ENCODE measurements around the gene VSIR. TPM values are rescaled to one million over a fixed set of nuclear protein-coding genes. Genes with fewer than 3 reads are reported as not detected.

VSIR gene
- total and polyA plus RNA-seq, 9 of the 15 experiments (the other 6 are each of a cell fraction or from before 2014, with no cell fraction given): 0.14 to 20.5 (median 9.3) TPM

DNA sequence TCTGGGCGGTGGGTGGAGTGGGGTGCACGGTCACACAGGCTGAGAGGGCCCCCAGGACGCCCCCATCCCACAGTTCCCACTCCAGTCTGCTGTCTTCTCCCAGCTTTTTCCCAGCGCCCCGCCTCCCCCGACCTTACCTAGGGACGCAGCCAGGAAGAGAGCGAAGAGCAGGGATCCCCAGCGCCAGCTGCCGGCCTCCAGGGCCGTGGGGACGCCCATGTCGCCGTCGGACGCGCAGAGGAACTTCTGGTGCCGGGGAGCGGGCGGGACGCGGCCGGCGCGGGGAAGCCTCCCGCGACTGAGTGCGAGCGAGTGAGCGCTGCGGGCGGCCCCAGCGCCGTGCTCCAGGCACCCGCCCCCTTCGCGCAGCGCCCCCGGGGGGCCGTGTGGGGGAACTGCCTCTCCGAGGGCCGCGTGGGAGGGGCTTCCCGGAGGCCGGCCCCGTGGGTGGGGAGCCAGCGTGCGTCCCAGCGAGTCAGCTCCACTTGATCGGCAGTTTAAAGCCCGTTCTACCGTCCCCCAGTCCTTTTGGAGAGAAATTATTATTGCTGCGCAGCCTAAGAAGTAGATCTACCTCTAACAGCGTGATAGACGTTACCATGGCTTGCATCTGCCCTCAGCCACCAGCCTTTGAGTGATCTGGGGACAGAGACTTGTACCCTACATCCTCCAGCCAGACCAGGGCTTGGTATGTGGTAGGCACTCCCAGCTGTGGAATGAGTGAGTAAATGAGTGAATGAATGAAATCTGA is at the start of gene VSIR (continued):
- peak; percentile 84; the same call in 1 of the 2 replicates for TF ChIP-seq ZBTB9 (CRISPR knock-in tag; IDR thresholded peaks at IDR 0.05)
- peak; percentile 57 for TF ChIP-seq RBM22 (IDR thresholded peaks at IDR 0.05; ENCODE audit: low read depth, low read length, poor library complexity, severe bottlenecking)
- TF ChIP-seq E2F6 (IDR thresholded peaks at IDR 0.05; ENCODE audit: borderline replicate concordance in 1 of 2, extremely low read depth in 1 of 2, insufficient read depth in 1 of 2, insufficient read length in 1 of 2, low read depth in 1 of 2, low read length in 1 of 2, poor library complexity in 1 of 2, severe bottlenecking in 1 of 2): peak in 1 of 2 experiments; percentile 76
- peak; percentile 68; the same call in 1 of the 2 replicates for TF ChIP-seq TARDBP (IDR thresholded peaks at IDR 0.05)
- peak; percentile 91 for TF ChIP-seq PHF8 (IDR thresholded peaks at IDR 0.05; ENCODE audit: borderline replicate concordance, low read length)
- TF ChIP-seq, protein P1, sequence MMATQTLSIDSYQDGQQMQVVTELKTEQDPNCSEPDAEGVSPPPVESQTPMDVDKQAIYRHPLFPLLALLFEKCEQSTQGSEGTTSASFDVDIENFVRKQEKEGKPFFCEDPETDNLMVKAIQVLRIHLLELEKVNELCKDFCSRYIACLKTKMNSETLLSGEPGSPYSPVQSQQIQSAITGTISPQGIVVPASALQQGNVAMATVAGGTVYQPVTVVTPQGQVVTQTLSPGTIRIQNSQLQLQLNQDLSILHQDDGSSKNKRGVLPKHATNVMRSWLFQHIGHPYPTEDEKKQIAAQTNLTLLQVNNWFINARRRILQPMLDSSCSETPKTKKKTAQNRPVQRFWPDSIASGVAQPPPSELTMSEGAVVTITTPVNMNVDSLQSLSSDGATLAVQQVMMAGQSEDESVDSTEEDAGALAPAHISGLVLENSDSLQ (IDR thresholded peaks at IDR 0.05): peak; percentile 44; the same call in 1 of the 2 replicates
- peak; percentile 75 for TF ChIP-seq GABPB1 (CRISPR knock-in tag; IDR thresholded peaks at IDR 0.05)
- TF ChIP-seq ARID2 (IDR thresholded peaks at IDR 0.05): no peak
- no peak for TF ChIP-seq ZNF644 (tag; IDR thresholded peaks at IDR 0.05; ENCODE audit: low read depth)
- peak; percentile 90 for TF ChIP-seq RBFOX2 (IDR thresholded peaks at IDR 0.05; ENCODE audit: low read depth, low read length)
- peak; percentile 42 for TF ChIP-seq HNRNPLL (IDR thresholded peaks at IDR 0.05; ENCODE audit: low read depth, low read length, poor library complexity, severe bottlenecking)
- TF ChIP-seq PTRF (tag; IDR thresholded peaks at IDR 0.05): no peak
- TF ChIP-seq, protein P2, sequence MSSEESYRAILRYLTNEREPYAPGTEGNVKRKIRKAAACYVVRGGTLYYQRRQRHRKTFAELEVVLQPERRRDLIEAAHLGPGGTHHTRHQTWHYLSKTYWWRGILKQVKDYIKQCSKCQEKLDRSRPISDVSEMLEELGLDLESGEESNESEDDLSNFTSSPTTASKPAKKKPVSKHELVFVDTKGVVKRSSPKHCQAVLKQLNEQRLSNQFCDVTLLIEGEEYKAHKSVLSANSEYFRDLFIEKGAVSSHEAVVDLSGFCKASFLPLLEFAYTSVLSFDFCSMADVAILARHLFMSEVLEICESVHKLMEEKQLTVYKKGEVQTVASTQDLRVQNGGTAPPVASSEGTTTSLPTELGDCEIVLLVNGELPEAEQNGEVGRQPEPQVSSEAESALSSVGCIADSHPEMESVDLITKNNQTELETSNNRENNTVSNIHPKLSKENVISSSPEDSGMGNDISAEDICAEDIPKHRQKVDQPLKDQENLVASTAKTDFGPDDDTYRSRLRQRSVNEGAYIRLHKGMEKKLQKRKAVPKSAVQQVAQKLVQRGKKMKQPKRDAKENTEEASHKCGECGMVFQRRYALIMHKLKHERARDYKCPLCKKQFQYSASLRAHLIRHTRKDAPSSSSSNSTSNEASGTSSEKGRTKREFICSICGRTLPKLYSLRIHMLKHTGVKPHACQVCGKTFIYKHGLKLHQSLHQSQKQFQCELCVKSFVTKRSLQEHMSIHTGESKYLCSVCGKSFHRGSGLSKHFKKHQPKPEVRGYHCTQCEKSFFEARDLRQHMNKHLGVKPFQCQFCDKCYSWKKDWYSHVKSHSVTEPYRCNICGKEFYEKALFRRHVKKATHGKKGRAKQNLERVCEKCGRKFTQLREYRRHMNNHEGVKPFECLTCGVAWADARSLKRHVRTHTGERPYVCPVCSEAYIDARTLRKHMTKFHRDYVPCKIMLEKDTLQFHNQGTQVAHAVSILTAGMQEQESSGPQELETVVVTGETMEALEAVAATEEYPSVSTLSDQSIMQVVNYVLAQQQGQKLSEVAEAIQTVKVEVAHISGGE (CRISPR knock-in tag; IDR thresholded peaks at IDR 0.05): no peak
- TF ChIP-seq, protein P3, sequence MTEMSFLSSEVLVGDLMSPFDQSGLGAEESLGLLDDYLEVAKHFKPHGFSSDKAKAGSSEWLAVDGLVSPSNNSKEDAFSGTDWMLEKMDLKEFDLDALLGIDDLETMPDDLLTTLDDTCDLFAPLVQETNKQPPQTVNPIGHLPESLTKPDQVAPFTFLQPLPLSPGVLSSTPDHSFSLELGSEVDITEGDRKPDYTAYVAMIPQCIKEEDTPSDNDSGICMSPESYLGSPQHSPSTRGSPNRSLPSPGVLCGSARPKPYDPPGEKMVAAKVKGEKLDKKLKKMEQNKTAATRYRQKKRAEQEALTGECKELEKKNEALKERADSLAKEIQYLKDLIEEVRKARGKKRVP (CRISPR knock-in tag; IDR thresholded peaks at IDR 0.05): 0 out of 2 replicates have a peak, but pooled peaks have one; percentile 46
- TF ChIP-seq POLR2G (IDR thresholded peaks at IDR 0.05; ENCODE audit: low read depth, low read length): peak; percentile 98
- TF ChIP-seq RBM25 (IDR thresholded peaks at IDR 0.05; ENCODE audit: low read depth, low read length, severe bottlenecking): peak; percentile 60
